NCI-H1048 (cell line): ENCODE results near the gene SF3A2.

Experiments
- DNase-seq: peaks from one replicate; lab custom pipeline; 2025; lab: John Stamatoyannopoulos, UW

SF3A2 gene

GRCh38 chr19:2253106-2254063 is 16.8 kb downstream of the SF3A2 start:
- DNase-seq = no peak

- DNase-seq = no peak
These were observed 17.6 kb downstream of the SF3A2 start for GRCh38 chr19:2254064-2254872.

GRCh38 chr19:2255112-2255845 is 18.7 kb downstream of the SF3A2 start:
- DNase-seq = no peak

- DNase-seq = no peak
These were observed 19.5 kb downstream of the SF3A2 start, which contains the start of gene JSRP1 for GRCh38 chr19:2255982-2256685. Gene JSRP1 (minus strand): TSS chr19:2256417. CDS start chr19:2255314, 1,103 bp downstream.

GRCh38 chr19:2259336-2259735 is 22.7 kb downstream of the SF3A2 start:
- no peak for DNase-seq

- no peak for DNase-seq
These were observed 23.7 kb downstream of the SF3A2 start for GRCh38 chr19:2260341-2260805.

GRCh38 chr19:2261438-2262172 is 25.0 kb downstream of the SF3A2 start:
- DNase-seq = no peak

- no peak for DNase-seq
These were observed 29.8 kb downstream of the SF3A2 start for GRCh38 chr19:2266183-2266993.

- DNase-seq = no peak
These were observed 31.8 kb downstream of the SF3A2 start for GRCh38 chr19:2268480-2268830.

GRCh38 chr19:2268861-2269243 is 32.2 kb downstream of the SF3A2 start:
- no peak for DNase-seq

GRCh38 chr19:2269244-2270156 is 32.9 kb downstream of the SF3A2 start:
- DNase-seq = peak; percentile 90

GRCh38 chr19:2270157-2270422 is 33.5 kb downstream of the SF3A2 start:
- no peak for DNase-seq

- no peak for DNase-seq
These were observed 34.0 kb downstream of the SF3A2 start for GRCh38 chr19:2270423-2271233.

- no peak for DNase-seq
These were observed 34.8 kb downstream of the SF3A2 start for GRCh38 chr19:2271234-2272103.

- peak; percentile 43 for DNase-seq
These were observed 36.9 kb downstream of the SF3A2 start for GRCh38 chr19:2273356-2274184.

- no peak for DNase-seq
These were observed 37.6 kb downstream of the SF3A2 start for GRCh38 chr19:2274185-2274711.
